HG02610 (cell line): ENCODE measurements around the gene BAIAP2L1.
A peak's percentile ranks its signal among the peaks of the same experiment; 100 is the strongest.

Experiments used
- ATAC-seq: cut with Tn5 transposase; IDR thresholded peaks from one replicate; pipeline ENCODE4 v1.9.1; 2021; ENCODE audit warnings: mild to moderate bottlenecking, moderate library complexity; ENCODE audit not compliant: unreplicated experiment

Gene BAIAP2L1

DNA sequence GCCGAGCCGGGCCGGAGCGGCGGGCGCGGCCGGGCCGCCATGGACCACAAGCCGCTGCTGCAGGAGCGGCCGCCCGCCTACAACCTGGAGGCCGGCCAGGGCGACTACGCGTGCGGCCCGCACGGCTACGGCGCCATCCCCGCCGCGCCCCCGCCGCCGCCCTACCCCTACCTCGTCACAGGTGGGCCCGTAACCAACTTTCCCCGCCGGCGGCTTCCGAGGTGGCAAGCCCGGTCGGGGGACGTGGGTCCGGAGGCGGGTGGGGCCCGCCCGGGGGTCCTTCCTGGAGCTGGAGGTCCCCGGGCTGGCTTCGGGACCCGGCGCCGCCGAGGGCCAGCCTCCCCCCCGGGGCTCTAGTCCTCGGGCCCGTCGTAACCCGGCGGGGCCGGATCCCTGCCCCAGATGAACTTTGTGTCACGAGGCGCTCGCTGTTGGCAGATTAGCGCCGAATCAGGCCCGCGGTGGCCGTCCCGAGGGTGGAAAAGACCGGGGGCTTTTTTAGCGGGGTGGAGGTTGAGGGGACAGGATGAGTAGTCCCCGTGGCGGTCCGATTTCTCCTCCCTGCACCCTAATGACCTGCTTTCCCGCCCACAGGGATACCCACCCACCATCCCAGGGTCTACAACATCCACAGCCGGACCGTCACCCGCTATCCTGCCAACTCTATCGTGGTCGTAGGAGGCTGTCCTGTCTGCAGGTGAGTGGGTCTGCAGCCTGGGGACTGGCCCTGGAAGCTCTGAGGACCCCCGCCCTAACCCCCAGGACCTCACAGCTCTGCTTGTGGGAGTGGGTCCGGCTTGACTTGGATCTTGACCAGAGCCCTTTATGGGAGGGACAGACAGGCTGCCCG, 118.9 kb downstream of the BAIAP2L1 start:
- peak; percentile 36 for ATAC-seq

DNA sequence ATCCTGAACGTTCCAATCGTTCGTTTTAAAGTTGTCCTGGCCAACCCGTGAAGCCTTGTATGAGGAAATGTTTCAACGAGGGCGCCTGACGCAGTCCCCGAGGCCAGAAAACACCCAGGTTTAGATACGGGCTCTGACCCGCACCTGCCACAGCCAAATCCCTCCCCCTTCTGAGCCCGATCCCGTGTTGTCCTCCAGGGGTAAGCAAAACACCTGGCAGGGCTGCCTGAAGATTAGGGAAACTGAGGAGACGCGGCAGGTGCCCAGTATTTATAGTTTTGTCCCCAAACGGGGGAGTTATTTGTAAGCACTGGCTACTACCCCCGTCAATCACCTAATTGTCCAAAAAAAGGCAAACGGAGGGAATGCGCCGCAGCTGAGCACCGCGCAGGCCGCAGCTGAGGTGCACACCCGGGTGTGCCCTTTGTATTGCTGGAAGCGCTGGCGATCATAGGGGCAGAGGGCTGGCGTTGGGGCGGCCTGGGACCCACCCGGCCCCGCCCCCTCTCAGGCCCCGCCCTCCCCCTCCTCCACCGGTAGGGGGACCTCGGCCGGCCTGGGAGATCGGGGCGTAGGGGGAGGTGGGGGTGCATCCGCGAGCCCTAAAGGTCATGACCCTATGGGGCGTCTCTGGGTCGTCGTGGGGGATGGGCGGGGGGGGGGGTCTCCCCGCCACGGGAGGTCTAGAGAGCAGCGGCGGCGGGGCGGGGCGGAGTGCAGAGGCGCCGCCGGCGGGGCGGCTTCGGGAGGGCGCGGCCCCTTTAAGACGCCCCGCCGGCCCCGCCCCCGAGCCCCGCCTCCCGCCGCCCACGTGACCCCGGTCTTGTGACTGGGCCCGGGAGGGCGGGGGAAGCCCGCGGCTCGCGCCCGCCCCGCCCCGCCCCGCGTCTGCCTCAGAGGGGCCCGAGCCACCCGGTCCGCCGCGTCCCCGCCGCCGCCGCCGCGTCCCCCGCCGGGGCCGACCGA, 119.8 kb downstream of the BAIAP2L1 start, which contains the start of gene BRI3:
TSS of gene BRI3 (plus strand) at position 896 of the 966 bp plus-strand sequence. CDS start 110 bp downstream, outside the sequence.
- ATAC-seq, result peak; percentile 77

DNA sequence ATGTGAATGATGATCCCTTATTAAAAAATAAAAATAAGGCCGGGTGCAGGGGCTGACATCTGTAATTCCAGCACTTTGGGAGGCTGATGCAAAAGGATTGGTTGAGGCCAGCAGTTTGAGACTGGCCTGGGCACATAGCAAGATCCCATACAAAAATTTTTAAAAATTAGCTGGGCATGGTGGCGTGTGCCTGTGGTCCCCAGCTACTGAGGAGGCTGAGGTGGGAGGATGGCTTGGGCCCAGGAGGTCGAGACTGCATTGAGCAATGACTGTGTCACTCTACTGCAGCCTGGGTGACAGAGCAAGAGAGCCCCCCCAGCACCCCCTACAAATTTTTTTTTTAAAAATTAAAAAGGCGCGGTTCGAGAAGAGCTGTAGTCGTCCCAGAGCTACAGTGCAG, 120.6 kb downstream of the BAIAP2L1 start:
- no peak for ATAC-seq

DNA sequence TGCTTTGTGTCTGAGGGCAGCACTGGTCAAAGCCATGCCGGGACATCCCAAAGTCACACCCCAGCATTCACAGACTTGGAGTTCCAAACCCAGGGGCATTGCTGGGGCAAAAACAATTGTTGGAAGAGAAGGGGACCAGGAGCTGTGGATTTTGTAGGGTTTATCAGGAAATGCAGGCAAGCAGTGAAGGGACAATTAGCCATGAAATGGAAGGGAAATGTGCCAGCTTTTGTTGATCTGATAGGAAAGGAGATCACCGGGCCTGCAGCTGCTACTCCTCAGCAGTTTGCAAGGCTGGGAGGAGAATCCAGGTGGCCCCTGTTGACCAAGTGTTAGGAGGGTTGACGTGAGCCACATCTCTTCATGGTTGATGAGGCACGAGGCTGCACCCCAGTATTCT, 122.0 kb downstream of the BAIAP2L1 start:
- ATAC-seq, result no peak

DNA sequence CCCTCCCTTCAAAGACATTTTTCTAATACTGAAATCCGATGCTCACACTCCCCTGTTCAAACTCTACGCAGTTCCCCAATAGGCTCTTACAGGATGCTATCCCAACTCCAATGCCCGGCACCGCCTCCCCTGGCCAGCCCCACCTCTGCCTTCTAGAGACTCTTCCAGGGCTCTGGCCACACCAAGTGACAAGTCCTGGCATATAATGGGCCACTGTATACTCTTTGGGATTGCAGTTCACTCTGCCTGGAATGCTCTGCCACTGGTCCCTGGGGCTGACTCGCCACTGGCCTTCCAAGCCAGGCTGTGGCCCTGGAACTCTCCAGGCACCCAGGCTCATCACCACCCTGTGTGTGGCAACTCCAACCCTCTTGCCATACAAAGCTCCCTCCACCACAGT, 122.5 kb downstream of the BAIAP2L1 start:
- no peak for ATAC-seq

DNA sequence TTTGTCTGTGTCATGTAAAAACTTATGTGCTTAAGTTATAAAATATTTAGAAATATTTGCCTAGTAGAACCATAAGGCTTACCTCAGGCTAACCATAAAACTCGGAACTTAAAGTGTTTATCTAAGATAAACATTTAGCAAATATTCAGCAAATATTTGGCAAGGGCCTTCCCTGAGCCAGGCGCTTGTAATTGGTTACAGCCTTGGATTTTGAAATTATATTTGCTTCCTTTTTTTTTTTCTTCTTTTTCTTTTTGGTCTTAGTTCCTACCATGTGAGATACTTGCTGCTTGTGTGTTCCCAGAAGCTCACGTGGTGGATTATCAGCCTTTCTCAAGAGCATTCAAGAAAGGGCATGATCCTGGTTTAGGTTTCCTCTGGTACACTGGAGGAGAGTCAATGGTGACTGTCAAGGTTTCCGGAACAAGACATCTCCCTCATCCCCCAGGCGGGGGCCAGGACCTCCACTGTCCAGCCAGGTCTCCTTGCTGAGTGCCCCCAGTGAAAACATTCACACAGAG, 124.6 kb downstream of the BAIAP2L1 start:
- no peak for ATAC-seq

DNA sequence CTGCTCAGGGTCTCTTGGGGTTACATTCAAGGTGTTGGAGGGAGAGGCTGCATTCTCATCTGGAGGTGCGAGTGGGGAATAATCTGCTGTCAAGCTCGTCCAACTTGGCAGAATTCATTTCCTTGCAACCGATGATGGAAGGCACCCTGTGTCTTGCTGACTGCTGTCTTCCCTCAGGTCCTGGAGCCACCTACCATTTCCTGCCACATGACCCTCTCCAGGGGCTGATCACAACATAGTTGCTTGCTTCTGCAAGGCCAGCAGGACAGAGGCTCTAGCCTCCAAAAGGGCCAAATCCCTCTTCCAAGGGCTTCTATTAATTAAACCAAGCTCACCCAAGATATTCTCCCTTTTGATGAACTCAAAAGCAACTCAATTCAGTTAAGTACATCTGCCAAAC, 133.6 kb downstream of the BAIAP2L1 start:
- no peak for ATAC-seq

DNA sequence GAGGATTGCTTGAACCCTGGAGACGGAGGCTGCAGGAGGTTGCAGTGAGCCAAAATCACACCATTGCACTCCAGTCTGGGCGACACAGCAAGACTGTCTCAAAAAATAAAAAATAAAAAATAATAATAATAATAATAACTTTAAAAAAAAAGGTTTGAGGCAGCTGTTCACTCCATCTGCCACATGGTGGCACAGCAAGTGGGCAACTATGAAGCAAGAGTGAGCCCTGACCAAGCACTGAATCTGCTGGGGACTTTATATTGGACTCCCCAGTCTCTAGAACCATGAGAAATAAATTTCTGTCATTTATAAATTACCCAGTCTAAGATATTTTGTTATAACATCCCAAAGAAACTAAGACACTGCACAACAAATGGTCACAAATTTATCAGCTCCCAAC, 134.1 kb downstream of the BAIAP2L1 start:
- ATAC-seq, result no peak

DNA sequence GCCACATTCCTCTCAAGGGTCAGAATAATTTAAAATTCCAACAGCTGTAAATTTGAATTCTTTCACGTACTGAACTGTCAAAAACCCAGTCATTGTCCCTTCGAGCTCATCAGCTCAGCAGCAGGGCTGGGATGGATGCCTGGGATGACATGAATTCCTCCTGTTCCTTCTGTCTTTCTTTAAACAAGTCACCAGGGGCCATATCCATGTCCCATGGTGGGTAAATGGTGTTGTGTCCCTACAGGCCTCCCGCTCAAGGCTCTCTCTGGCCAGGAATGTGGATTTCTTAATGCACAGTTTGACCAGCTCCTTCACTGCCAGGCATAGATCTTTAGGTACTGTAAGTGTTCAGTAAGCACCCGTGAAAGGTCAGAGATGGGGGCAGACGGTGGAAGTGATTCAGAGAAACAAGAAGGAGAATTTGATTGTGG, 135.0 kb downstream of the BAIAP2L1 start:
- ATAC-seq, result no peak

DNA sequence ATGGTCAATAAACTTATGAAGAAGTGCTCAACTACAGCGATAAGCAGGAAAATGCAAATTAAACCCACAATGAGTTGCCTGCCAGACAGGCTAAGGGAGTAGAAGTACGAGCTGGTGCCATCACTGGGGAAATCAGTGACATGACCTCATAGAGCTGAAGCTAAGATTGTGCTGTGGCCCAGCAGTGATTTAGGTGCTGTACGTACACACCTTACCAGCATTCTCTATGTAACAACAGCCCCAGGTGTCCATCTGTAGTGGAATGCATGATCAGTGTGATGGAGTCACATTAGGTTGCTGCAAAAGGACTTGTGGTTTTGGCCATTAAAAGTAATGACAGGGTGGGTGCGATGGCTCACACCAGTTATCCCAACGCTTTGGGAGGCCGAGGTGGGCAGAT, 143.2 kb downstream of the BAIAP2L1 start:
- ATAC-seq, result no peak

DNA sequence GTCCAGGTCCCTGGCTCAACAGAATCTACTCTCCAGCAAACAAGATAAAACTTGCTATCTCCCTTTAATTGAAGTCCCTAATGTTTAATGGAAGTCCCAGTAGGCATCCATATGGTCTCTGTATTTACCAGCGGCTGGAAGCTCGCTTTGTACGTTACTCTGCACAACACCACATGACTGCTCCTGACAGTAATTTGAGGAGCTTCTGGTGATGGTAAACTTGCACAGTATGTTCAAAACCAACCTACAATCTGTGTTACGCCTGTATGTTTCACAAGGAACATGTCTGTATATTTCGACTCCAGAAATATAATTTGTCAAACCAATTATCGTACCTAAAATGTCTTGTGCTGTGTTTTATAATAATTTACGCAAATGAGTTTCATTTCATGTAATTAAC, 144.5 kb downstream of the BAIAP2L1 start:
- no peak for ATAC-seq

DNA sequence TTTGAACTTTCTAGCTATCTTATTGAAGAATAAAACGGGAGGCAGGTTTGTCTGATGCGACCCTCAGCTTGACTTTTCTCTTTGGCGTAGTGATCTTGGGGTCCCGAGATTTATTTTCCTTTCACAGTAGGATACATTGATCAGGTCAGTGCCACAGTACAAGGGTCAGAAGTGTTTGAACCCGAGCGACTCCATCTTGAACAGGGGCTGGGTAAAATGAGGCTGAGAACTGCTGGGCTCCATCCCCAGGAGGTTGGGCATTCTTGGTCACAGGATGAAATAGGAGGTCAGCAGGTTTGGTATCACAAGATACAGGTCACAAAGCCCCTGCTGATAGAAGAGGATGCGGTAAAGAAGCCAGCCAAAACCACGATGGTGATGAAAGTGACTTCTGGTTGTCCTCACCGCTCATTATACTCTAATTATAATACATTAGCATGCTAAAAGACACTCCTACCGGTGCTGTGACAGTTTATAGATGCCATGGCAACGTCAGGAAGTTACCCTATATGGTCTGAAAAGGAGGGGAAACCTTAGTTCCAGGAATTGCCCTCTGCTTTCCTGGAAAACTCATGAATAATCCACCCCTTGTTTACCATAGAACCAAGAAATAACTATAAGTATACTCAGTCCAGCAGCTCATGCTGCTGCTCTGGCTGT, 145.8 kb downstream of the BAIAP2L1 start:
- ATAC-seq, result no peak

DNA sequence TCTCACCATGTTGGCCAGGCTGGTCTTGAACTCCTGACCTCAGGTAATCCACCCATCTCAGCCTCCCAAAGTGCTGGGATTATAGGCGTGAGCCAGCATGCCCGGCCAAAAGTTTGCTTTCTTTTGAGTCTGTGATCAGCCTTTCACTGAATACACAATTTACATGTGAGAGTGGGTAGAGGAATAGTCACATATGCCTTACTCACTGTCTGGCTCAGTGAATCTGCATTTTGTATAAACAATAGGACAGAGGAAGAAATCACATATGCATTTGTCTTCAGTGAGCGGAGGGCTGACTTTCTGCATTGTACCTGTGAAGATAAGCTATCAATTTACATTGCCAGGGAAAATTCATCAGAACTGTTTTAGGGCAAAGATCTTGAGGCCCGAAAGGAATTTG, 146.4 kb downstream of the BAIAP2L1 start:
- ATAC-seq, result no peak

DNA sequence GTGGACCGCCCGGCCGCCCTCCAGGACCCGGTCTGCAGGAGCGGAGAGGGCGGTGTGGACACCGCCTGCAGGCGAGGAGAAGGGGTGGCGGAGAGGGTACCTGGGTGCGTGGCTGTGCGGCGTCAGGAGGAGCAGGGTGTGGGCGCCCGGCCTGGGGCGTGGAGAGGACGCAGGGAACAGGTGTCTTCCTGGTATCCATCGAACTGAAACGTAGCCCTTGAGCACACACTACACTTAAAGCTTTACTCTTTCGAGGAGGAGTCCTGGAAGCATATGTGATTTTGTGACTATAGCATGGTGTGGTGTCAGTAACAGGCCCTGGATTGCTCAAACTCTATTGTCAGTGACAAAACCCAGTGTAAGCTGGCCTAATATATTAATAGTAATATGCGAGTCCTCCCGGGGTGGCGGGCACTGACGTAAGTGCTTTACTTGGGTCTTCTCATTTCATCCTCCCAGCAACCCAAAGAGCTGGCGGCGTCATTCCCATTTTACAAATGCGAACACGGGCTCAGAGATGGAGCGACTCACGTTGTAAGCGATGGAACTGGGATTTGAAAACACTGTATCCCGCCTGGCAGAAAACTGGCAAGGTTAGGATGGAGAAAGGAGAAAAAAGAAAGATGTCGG, 148.3 kb downstream of the BAIAP2L1 start:
- ATAC-seq, result peak; percentile 44

DNA sequence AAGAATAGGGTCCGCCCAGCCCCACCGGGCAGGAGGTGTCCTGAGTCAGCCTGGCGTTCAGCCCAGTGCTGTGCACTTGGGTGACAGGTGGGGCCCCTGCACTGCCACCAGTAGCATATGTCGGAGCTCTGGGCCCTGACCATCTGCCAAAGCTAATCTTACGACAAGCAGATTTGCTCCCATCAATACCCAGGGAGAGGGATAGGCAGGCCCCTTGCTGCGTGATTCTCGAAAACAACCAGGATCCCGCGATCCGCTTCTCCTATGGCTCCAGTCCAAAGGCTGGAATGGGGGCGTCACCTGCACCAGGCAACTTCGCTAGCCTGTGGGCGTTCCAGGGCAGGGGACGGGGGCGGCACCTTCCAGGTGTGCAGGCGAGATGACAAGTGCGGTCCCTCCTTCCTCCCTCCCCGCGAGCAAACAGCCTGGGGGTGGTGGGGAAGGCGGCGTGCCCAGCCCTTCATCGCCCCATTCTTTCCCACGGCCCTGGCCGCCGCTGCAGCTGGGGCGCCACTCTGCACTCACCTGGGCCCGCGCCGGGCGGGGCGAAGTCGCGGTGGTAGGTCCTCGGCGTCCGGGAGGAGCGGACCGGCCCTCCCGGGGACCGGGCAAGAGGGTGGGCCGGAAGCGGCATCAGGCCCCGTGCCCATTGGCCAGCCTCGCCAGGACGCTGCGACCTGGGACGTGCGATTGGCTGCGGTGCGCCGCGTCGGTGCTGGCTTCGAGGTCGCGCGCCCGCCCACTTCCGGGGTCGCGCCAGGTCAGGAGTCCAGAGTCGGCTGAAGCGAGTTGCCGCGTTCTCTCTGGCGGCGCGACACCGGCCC, 149.1 kb downstream of the BAIAP2L1 start, which contains the start of gene TECPR1:
TSS of gene TECPR1 (minus strand) at position 632 of the 824 bp plus-strand sequence. CDS start 6,086 bp downstream, outside the sequence.
- ATAC-seq, result peak; percentile 99

DNA sequence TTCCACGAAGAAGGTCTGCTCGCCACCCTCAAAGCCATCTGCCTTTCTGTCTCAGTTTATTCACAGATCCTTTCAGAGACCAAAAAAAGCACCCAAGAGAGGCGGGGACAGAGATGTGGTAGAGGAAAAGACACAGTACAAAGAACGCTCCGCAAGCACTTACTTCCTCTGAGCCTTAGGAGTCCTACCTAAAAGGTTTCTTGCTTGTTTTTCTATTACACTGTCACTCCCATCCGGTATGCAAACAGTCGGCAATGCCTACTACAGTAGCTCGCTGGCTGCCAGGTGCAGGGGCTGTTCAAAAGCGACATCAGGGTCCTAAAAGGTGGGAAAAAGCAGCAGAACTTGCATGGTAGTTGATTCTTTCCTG, 149.7 kb downstream of the BAIAP2L1 start:
- ATAC-seq, result no peak

DNA sequence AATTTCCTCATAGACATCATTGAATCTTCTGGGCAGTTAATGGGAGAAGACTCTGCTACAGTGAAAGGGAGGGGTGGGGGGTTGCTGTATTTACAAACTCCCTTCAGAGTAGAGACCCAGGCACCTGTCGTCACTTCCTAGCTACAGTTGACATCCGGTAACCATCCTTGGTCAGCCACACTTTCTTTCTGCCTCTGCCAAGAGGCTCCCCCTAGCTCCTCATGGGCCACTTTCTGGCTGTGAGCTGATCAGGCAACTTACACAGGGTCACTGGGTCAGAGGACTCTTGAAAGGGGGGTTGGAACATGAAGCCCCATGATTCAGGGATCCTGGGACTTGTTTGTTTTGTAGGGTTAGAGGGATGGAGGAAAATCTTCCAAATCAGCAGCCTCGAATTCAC, 150.1 kb downstream of the BAIAP2L1 start:
- ATAC-seq, result no peak

DNA sequence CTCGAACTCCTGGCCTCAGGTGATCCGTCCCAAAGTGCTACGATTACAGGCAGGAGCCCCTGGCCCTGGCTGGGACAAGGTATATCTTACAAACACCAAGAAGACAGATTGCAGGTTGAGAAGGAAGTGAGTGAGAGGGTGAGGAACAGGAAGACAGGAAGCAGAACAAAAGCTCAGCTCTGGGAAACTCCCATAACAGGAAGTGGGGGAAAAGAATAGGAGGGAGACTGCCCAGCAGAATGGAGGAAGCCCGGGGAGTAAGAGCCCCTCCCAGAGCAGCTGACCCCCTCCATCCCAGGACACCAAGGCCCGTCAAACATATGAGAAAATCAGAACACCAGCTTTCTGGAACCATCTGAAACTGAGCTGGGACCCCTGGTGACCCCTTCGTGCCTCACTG, 151.8 kb downstream of the BAIAP2L1 start:
- no peak for ATAC-seq

DNA sequence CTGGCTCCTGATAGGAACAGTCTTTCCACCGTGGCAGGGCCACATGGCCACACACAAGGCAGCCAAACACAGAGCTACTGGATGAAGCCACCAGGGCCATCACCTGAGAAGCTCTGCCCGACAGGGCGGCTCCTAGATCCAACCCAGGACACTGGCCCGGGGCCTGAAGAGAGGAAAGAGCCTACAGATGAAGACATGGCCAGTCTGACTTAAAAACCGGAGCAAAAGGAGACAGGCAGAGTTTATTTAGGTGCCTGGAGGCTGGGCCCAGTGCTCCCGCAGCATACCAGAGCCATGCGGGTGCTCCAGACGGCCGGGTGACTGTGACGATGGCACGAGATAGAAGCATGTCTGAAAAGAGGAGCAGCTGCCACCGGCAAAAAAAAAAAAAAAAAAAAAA, 152.7 kb downstream of the BAIAP2L1 start:
- no peak for ATAC-seq
